Gastroesophageal sphincter (tissue), 3 donors: ENCODE measurements around the gene MIPOL1.

Experiments used
- EP300 ChIP-seq: sonication (generic); formaldehyde crosslinking; IDR thresholded peaks from one replicate; pipeline ENCODE4 v1.6.1; 2017; ENCODE audit warnings: antibody characterized with exemption, mild to moderate bottlenecking
- POLR2AphosphoS5 ChIP-seq: sonication (generic); formaldehyde crosslinking; IDR thresholded peaks from one replicate; pipeline ENCODE4 v1.6.1; 2017; ENCODE audit warnings: antibody characterized with exemption
- TF ChIP-seq, protein P1 (sequence below), 4 experiments: fragments of 200-600 bp in 2 of 4; fragments of 450-650 bp in 2 of 4; sonication (generic) in 1 of 4; IDR thresholded peaks; one replicate each; pipeline ENCODE4 v1.5.1; 2017 to 2019; ENCODE audit warnings: antibody characterized with exemption in 4 of 4, mild to moderate bottlenecking in 2 of 4, moderate library complexity in 2 of 4

DNA sequence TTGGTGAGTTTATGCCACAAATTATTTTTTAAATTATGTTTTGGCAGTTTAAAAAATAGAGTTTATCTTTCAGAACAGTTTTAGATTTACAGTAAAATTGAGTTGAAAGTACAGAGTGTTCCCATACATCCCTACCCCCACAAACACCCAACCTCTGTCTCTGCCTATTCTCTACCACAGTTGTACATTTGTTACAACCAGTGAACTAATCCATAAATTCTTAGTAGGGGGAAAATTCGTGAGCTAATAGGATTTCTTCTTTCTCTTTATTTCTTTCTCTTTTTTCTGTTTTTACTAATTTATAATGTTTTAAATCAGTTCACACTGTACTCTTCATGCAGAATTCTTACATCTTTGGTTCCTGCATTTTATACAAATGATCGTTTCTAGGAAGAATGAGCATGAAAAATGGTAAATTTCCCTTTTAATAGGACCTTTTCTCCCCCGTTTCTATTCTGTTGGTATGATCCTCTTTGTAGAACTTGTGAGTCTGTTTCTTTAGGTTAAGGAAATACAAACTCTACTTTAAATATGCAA, 56.7 kb downstream of the MIPOL1 start:
- TF ChIP-seq, protein P1, sequence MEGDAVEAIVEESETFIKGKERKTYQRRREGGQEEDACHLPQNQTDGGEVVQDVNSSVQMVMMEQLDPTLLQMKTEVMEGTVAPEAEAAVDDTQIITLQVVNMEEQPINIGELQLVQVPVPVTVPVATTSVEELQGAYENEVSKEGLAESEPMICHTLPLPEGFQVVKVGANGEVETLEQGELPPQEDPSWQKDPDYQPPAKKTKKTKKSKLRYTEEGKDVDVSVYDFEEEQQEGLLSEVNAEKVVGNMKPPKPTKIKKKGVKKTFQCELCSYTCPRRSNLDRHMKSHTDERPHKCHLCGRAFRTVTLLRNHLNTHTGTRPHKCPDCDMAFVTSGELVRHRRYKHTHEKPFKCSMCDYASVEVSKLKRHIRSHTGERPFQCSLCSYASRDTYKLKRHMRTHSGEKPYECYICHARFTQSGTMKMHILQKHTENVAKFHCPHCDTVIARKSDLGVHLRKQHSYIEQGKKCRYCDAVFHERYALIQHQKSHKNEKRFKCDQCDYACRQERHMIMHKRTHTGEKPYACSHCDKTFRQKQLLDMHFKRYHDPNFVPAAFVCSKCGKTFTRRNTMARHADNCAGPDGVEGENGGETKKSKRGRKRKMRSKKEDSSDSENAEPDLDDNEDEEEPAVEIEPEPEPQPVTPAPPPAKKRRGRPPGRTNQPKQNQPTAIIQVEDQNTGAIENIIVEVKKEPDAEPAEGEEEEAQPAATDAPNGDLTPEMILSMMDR (IDR thresholded peaks at IDR 0.05): no peak
- no peak for TF ChIP-seq POLR2AphosphoS5
- no peak for TF ChIP-seq EP300
